ENCODE results near the gene MYLK4.

DNA sequence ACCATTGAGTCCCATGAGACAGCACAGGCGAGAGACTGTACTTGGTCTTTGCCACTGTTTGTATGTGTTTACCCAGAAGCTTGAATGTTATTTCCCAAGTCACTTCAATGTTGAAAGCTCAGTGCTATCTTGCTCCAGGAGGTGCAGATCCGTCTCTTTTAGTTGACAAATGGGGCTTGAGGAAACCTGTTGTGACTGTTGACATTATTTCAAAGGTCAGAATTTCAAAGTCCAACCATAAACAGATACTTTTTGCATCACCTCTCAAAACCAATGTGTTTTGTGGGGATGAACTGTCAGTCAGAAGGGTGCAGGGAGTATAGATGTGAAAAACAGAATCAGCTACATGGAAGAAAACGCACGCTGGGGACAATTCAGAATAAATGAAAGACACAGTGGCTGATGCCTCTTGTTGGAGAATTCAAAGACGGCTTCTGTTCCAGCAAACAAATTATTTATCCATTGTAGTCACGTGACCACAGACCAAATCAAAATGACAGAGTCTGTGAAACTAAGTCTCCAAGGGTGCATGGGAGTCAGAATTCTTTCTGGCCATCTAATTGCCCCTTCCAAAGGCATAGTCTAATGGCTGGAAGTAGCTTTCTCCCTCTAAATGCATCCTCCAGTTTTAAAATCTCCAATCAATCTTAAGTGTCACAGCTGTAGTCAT is 83.7 kb downstream of the MYLK4 start:
- TF ChIP-seq, protein P1, sequence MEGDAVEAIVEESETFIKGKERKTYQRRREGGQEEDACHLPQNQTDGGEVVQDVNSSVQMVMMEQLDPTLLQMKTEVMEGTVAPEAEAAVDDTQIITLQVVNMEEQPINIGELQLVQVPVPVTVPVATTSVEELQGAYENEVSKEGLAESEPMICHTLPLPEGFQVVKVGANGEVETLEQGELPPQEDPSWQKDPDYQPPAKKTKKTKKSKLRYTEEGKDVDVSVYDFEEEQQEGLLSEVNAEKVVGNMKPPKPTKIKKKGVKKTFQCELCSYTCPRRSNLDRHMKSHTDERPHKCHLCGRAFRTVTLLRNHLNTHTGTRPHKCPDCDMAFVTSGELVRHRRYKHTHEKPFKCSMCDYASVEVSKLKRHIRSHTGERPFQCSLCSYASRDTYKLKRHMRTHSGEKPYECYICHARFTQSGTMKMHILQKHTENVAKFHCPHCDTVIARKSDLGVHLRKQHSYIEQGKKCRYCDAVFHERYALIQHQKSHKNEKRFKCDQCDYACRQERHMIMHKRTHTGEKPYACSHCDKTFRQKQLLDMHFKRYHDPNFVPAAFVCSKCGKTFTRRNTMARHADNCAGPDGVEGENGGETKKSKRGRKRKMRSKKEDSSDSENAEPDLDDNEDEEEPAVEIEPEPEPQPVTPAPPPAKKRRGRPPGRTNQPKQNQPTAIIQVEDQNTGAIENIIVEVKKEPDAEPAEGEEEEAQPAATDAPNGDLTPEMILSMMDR (IDR thresholded peaks at IDR 0.05; ENCODE audit: poor library complexity), result no peak
- no peak for TF ChIP-seq EZH2 (IDR thresholded peaks at IDR 0.05; ENCODE audit: borderline replicate concordance)
